HepG2 (cell line): Measurements from ENCODE around the gene PRKACB.

ENCODE experiments used
- MYC ChIP-seq: sonication (generic); formaldehyde crosslinking; IDR thresholded peaks from 2 replicates; pipeline ENCODE4 v1.9.0; 2021; ENCODE audit warnings: missing genetic modification reagents, borderline replicate concordance
- RBM22 ChIP-seq: fragments of 200-400 bp; formaldehyde crosslinking; optimal IDR thresholded peaks from 2 replicates; pipeline ENCODE3; 2017; ENCODE audit warnings: mild to moderate bottlenecking, low read length, moderate library complexity

GRCh38 chr1:84245563-84245962 is 101.5 kb downstream of the PRKACB start:
- TF ChIP-seq RBM22 = no peak
- TF ChIP-seq MYC = no peak
